GM19455 (cell line): ENCODE measurements around the gene CPT1C.
"Not testable (repeated sequence)": the region's sequence is repeated elsewhere in the genome, so short reads cannot be mapped to it uniquely, and the experiment has no call there.

Experiments used
- ATAC-seq: cut with Tn5 transposase; IDR thresholded peaks from one replicate; pipeline ENCODE4 v1.9.1; 2021; ENCODE audit not compliant: unreplicated experiment

CPT1C gene

GRCh38 chr19:49701271-49701786 lies 10.4 kb downstream of the CPT1C start:
- no peak for ATAC-seq

- ATAC-seq: no peak
These were observed 14.1 kb downstream of the CPT1C start for GRCh38 chr19:49704888-49705642.

DNA sequence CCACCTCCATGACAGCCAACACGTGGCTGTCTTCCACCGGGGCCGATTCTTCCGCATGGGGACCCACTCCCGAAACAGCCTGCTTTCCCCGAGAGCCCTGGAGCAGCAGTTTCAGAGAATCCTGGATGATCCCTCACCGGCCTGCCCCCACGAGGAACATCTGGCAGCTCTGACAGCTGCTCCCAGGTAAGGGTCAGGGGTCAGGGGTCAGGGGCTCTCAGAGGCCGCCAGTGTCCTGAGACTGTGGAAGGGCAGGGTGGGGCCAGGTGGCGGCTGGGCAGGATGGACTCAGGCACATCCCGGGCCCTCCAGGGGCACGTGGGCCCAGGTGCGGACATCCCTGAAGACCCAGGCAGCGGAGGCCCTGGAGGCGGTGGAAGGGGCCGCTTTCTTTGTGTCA lies 15.0 kb downstream of the CPT1C start:
- ATAC-seq: no peak

DNA sequence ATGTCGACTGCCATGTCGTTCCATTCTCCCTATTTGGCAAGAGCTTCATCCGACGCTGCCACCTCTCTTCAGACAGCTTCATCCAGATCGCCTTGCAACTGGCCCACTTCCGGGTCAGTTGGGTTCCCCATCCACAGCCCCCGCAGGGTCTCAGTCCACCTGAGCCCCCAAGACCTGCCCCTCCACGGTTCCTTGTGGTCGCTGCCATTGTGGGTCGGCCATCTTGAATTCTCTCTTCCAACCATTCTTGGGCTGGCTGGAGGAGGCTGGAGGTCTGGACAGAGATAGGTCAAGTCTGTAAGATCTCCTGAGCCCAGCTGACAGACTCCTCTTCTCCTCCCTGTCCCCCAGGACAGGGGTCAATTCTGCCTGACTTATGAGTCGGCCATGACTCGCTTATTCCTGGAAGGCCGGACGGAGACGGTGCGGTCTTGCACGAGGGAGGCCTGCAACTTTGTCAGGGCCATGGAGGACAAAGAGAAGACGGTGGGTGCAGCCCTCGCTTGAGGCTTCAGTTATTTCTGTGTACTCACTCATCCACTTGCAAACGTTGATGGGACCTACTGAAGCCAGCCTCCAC lies 19.5 kb downstream of the CPT1C start:
- ATAC-seq: no peak

- ATAC-seq: no peak
These were observed 21.5 kb downstream of the CPT1C start for GRCh38 chr19:49712397-49712859.

DNA sequence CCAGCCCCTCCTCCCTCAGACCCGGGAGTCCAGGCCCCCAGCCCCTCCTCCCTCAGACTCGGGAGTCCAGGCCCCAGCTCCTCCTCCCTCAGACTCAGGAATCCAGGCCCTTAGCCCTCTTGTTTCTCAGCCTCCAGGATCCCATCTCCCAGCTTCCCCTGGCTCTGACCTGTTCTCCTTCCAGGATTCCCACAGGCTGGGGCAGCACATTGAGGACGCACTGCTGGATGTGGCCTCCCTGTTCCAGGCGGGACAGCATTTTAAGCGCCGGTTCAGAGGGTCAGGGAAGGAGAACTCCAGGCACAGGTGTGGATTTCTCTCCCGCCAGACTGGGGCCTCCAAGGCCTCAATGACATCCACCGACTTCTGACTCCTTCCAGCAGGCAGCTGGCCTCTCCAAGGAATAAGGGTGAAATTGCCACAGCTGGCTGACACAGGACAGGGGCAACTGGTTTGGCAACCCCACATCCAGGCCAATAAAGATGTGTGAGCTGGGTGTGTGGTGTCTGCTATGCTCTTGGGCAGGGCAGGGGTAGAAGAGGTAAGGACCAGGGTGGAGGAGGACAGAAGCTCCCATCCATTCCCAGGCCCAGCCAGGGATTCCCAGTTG lies 22.4 kb downstream of the CPT1C start:
- ATAC-seq: no peak

DNA sequence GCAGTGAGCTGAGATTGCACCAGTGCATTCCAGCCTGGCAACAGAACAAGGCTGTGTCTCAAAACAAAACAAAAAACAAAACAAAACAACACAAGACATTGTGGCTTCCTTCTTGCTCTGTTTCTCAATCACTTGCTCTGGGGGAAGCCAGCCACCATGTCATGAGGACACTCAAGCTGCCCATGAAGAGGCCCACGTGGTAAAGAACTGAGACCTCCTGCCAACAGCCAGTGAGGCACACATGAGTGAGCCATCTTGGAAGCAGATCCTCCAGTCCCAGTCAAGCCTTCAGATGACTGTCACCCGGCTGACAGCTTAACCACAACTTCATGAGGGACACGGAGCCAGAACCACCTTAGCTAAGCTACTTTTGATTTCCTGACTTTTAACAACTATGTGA lies 25.2 kb downstream of the CPT1C start:
- ATAC-seq: no peak

GRCh38 chr19:49718511-49718910 lies 27.6 kb downstream of the CPT1C start:
- ATAC-seq: no peak

DNA sequence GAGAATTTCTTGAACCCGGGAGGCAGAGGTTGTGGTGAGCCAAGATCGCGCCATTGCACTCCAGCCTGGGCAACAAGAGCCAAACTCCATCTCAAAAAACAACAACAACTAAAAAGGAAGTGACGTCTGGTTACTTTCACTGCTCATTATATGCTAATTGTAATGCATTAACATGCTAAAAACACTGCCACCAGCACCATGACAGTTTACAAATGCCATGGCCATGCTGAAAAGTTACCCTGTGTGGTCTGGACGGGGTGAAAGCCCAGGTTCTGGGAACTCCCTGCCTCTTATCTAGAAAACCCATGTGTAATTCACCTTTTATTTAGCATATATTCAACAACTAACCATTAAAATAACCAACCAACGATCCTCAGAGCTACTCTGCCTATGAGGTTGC lies 28.1 kb downstream of the CPT1C start:
- ATAC-seq: no peak

GRCh38 chr19:49719420-49719819 lies 28.5 kb downstream of the CPT1C start:
- ATAC-seq: not testable (repeated sequence)

- no peak for ATAC-seq
These were observed 36.5 kb downstream of the CPT1C start for GRCh38 chr19:49727217-49728030.

GRCh38 chr19:49730166-49730565 lies 39.2 kb downstream of the CPT1C start:
- no peak for ATAC-seq

DNA sequence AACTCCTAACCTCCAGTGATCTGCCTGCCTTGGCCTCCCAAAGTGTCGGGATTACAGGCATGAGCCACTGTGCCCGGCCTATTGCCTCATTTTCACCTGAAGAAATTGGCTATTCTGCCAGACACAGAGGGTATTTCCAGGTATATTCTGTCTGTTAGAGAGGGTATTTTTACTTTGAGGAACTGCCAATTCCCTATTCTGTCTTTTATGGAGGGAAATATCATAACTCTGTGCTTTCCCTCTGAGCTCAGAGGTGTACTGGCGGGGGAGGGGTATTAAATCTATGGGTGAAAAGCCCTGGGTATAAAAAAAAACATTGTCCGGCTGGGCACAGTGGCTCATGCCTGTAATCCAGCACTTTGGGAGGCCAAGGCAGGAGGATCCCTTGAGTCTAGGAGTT lies 47.4 kb downstream of the CPT1C start:
- ATAC-seq: no peak

DNA sequence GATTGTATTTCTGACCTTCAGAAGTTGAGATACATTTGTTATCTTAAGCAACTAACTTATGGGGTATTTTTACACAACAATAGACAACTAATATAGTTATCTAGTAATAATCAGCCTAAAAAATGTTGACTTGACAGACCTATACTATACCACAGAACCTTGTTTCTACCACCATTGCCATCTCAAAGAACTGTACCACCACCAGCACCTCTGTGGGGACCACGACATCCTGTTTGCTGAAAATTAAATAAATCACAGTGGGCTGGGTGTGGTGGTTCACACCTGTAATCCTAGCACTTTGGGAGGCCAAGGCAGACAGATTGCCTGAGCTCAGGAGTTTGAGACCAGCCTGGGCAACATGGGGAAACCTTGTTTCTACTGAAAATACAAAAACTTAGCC lies 48.2 kb downstream of the CPT1C start:
- no peak for ATAC-seq

DNA sequence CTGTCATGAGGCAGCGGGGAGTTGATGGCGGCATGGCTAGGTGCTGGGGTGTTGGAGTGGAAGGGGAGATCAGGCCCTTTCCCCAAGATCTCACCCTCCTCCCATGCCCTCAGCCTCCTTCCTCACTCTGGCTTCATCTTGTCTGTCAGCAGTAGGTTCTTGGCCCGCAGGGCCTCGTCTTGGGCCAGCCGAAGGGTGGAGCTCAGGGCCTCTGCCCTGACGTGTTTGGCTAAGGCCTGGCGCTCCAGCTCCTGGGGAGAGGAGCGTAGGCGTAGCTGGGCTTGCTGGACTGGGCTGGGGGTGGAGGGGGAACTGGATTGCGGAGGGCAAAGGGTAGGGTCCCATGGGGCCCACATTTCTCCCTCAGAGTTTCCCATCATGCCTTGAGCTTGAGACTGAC lies 49.0 kb downstream of the CPT1C start:
- ATAC-seq: no peak

- ATAC-seq: no peak
These were observed 50.4 kb downstream of the CPT1C start for GRCh38 chr19:49741210-49741844.

- ATAC-seq: no peak
These were observed 54.0 kb downstream of the CPT1C start for GRCh38 chr19:49744946-49745381.

DNA sequence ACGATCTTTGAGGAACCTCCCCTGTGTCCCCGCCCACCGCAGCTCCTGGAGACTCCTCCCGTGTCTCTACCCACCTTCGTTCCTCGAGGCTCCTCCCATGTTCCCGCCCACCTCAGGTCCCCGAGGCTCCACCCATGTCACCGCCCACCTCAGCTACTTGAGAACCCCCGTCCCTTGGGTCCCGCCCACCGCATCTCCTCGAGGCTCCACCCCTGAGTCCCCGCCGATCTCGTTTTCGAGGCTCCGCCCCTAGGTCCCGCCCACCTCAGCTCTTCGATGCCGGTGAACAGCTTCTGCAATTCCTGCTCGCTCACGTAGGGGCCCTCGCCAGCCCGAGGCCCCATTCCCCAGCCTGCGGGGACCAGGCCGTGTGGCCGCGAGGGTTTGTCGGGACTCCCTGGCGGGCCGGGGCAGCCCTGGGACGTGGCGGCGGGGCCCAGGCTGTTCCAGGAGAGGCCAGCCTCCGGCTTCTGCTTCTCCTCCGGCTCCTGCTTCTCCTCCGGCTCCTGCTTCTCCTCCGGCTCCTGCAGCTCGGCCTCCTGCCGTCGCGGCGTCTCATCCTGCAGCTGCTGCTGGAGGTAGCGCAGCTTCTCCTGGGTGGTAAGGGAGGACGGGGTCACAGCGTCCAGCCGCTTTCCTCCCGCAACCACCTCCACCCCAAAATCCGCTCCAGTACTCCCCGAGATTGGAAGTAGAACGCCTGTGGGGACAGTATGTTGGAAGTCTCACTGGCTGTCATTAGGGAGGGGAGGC lies 55.5 kb downstream of the CPT1C start:
- no peak for ATAC-seq

- no peak for ATAC-seq
These were observed 58.3 kb downstream of the CPT1C start for GRCh38 chr19:49749055-49749716.
